ENCODE data around the gene LRRFIP2. TPM values are rescaled to one million over a fixed set of nuclear protein-coding genes. Genes with fewer than 3 reads are reported as not detected.

Gene LRRFIP2
- total RNA-seq, 6 donors from 2014 or later: 45.9 to 106 (median 78.8) TPM

DNA sequence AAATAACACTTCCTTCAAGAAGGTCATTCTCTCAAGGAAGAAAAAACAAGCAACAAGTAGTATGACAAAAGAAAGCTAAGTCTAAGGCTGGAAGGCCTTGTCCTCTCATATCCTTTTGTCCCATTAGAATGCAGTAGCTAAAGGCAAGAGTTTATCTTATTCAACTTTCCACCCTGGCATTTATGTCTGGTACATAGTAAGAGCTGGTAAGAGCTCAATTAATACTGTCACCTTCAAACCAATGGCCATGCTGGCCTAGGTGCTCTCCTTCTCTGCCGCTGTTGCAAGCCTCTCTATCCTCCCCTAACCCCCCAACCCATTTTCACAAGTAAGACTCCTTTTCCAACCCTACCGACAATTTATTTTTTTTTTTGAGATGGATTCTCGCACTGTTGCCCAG lies 81.9 kb downstream of the LRRFIP2 start:
- DNase-seq (no peak), ATAC-seq (ENCODE audit: low FRiP score in 2 of 2) (no peak)
- H3K9me3 ChIP-seq: no peaks in the 10 kb centered on the region
- no peak overlapping the region for H3K4me3 ChIP-seq
- TF ChIP-seq POLR2A (IDR thresholded peaks at IDR 0.05): no peak
- TF ChIP-seq EP300 (IDR thresholded peaks at IDR 0.05): no peak
- TF ChIP-seq, protein P1, sequence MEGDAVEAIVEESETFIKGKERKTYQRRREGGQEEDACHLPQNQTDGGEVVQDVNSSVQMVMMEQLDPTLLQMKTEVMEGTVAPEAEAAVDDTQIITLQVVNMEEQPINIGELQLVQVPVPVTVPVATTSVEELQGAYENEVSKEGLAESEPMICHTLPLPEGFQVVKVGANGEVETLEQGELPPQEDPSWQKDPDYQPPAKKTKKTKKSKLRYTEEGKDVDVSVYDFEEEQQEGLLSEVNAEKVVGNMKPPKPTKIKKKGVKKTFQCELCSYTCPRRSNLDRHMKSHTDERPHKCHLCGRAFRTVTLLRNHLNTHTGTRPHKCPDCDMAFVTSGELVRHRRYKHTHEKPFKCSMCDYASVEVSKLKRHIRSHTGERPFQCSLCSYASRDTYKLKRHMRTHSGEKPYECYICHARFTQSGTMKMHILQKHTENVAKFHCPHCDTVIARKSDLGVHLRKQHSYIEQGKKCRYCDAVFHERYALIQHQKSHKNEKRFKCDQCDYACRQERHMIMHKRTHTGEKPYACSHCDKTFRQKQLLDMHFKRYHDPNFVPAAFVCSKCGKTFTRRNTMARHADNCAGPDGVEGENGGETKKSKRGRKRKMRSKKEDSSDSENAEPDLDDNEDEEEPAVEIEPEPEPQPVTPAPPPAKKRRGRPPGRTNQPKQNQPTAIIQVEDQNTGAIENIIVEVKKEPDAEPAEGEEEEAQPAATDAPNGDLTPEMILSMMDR (IDR thresholded peaks at IDR 0.05): no peak
- no peak for TF ChIP-seq POLR2AphosphoS5 (IDR thresholded peaks at IDR 0.05)
- no peaks in the 10 kb centered on the region for H3K27me3 ChIP-seq
- H3K27ac ChIP-seq: no peak overlapping the region
- peaks cover 0 to 15% (median 8%) of the 10 kb centered on the region in 4 donors for H3K4me1 ChIP-seq
- H3K36me3 ChIP-seq: peaks cover 0 to 40% (median 6%) of the 10 kb centered on the region in 4 donors
- 87 to 98% methylated on average over 3 of the region's 3 CpGs for WGBS, 2 donors

DNA sequence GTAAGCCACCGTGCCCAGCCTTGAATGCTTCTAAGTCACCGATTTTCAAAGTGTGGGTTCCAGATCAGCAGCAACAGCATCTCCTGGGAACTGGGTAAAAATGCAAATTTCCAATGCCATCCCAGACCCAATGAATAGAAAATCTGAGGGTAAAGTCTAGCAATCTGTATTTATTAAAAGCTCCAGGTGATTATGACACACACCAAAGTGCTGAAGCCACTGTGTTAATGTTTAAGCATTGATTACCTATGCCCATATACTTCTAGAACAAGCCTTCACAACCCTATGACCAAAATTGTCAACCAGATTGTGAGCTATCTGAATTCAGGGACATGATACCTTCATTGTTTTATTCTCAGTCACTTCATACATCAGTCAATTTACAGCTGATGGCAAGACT lies 86.5 kb downstream of the LRRFIP2 start:
- TF ChIP-seq, protein P1 (IDR thresholded peaks at IDR 0.05): no peak
- no peak for TF ChIP-seq POLR2AphosphoS5 (IDR thresholded peaks at IDR 0.05)
- no peak for TF ChIP-seq EP300 (IDR thresholded peaks at IDR 0.05)
- no peak for TF ChIP-seq POLR2A (IDR thresholded peaks at IDR 0.05)
- Histone ChIP-seq H3K4me3 (no peak overlapping the region), H3K36me3 (peaks cover 0 to 40% (median 7%) of the 10 kb centered on the region in 4 donors), H3K4me1 (peaks cover 0 to 7% (median 4%) of the 10 kb centered on the region in 4 donors), H3K27ac (no peak overlapping the region), H3K9me3 (no peaks in the 10 kb centered on the region), H3K27me3 (no peaks in the 10 kb centered on the region)
- DNase-seq (no peak), ATAC-seq (ENCODE audit: low FRiP score in 2 of 2) (no peak)
- WGBS, 2 donors: 94 to 100% methylated on average over 2 of the region's 2 CpGs

DNA sequence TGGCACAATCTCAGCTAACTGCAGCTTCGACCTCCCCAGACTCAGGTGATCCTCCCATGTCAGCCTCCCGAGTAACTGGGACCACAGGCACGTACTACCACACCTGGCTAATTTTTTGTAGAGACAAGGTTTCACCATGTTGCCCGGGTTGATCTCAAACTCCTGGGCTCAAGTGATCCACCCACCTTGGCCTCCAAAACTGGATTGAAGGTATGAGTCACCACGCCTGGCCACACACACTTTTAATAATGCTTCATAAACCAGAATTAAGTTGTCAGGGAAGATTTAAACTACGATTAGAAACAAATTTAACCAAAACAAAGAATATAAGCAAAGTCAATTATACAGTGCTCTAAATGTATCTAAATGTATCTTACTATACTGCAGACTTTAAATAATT lies 87.5 kb downstream of the LRRFIP2 start:
- DNase-seq (no peak), ATAC-seq (ENCODE audit: low FRiP score in 2 of 2) (no peak)
- H3K27ac ChIP-seq: no peak overlapping the region
- no peaks in the 10 kb centered on the region for H3K27me3 ChIP-seq
- H3K9me3 ChIP-seq: no peaks in the 10 kb centered on the region
- H3K4me3 ChIP-seq: no peak overlapping the region
- peaks cover 0 to 50% (median 9%) of the 10 kb centered on the region in 4 donors for H3K36me3 ChIP-seq
- TF ChIP-seq, protein P1 (IDR thresholded peaks at IDR 0.05): no peak
- no peak for TF ChIP-seq POLR2A (IDR thresholded peaks at IDR 0.05)
- TF ChIP-seq EP300 (IDR thresholded peaks at IDR 0.05): no peak
- no peak for TF ChIP-seq POLR2AphosphoS5 (IDR thresholded peaks at IDR 0.05)
- 89 to 98% methylated on average over 6 of the region's 6 CpGs for WGBS, 2 donors
- peaks cover 0 to 8% (median 4%) of the 10 kb centered on the region in 4 donors for H3K4me1 ChIP-seq

DNA sequence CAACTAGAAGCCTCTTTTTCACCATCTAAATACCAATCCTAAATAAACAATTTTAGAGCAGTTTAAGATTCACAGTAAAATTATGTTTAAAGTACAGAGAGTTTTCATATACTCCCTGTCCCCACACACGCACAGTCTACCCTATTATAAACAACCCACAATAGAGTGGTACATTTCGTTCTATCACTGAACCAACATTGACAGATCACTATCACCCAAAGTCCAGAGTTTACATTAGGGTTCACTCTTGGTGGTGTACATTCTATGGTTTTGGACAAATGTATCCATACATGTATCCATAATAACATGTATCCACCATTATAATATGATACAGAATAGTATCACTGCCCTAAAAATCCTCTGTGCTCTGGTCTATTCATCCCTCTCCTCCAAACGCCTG lies 92.1 kb downstream of the LRRFIP2 start:
- WGBS, 2 donors: 79 to 87% methylated on average over 3 of the region's 3 CpGs
- DNase-seq (no peak), ATAC-seq (ENCODE audit: low FRiP score in 2 of 2) (no peak)
- no peaks in the 10 kb centered on the region for H3K27me3 ChIP-seq
- H3K4me1 ChIP-seq: peaks cover 0 to 8% (median 4%) of the 10 kb centered on the region in 4 donors
- H3K9me3 ChIP-seq: no peaks in the 10 kb centered on the region
- no peak overlapping the region for H3K4me3 ChIP-seq
- H3K36me3 ChIP-seq: peaks cover 0 to 50% (median 5%) of the 10 kb centered on the region in 4 donors
- H3K27ac ChIP-seq: peak overlapping the region in 2 of 4 donors; percentile 18 to 64
- TF ChIP-seq, protein P1 (IDR thresholded peaks at IDR 0.05): no peak
- TF ChIP-seq EP300 (IDR thresholded peaks at IDR 0.05) (peak in 2 of 4 donors; percentile 45 to 63), POLR2A (IDR thresholded peaks at IDR 0.05) (no peak), POLR2AphosphoS5 (IDR thresholded peaks at IDR 0.05) (no peak)

DNA sequence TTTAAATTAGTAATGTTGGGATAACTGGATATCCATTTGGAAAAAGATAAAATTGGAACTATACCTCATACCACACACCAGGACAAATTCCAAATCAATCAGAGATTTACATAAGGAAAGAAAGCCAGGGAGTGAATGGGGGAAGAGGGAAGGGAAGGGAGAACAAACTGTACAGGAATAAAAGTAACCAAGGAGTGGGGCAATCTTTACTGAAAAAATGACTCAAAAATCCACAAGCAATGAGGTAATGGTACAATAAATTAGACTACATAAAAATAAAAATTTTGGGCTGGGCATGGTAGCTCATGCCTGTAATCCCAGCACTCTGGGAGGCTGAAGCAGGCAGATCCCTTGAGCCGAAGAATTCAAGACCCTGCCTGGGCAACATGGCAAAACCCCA lies 98.4 kb downstream of the LRRFIP2 start:
- TF ChIP-seq POLR2AphosphoS5 (IDR thresholded peaks at IDR 0.05): no peak
- no peak for TF ChIP-seq POLR2A (IDR thresholded peaks at IDR 0.05)
- no peak for TF ChIP-seq EP300 (IDR thresholded peaks at IDR 0.05)
- TF ChIP-seq, protein P1 (IDR thresholded peaks at IDR 0.05): no peak
- Histone ChIP-seq H3K4me1 (peaks cover 0 to 9% (median 5%) of the 10 kb centered on the region in 4 donors), H3K27ac (no peak overlapping the region), H3K9me3 (no peaks in the 10 kb centered on the region), H3K4me3 (no peak overlapping the region), H3K36me3 (peaks cover 0 to 47% (median 11%) of the 10 kb centered on the region in 4 donors), H3K27me3 (no peaks in the 10 kb centered on the region)
- 95 to 100% methylated on average over 1 of the region's 1 CpG for WGBS, 2 donors
- DNase-seq (no peak), ATAC-seq (ENCODE audit: low FRiP score in 2 of 2) (peak in 1 of 2 donors; percentile 70)

All from upper lobe of left lung (tissue), 6 donors.